Left ventricle myocardium superior (tissue), 1 donor: ENCODE data around the gene PCBP3. TPM values are rescaled to one million over a fixed set of nuclear protein-coding genes. Genes with fewer than 3 reads are reported as not detected.

ENCODE experiments used
- ATAC-seq: fragments of 200-7000 bp; cut with Tn5 transposase; one replicate; pipeline ENCODE4 v1.9.1; 2020; ENCODE audit warnings: mild to moderate bottlenecking, moderate library complexity
- DNase-seq: peaks from one replicate; pipeline ENCODE4 v3.0.0-alpha.2; 2020
- intact Hi-C: fragments of 100-400 bp; cut with micrococcal nuclease; formaldehyde crosslinking; loops from one replicate; pipeline ENCODE4 v1.11.0; 2022
- total RNA-seq: library from RNA; stranded (reverse); fragmentation: NEBNext Ultra II Directional; extraction: Animal tissue kit (Norgen Biotek cat#: 25700); gene quantifications from one replicate; pipeline ENCODE4 v1.2.1, GENCODE V29; 2021
- donor health status: DM: no; HTN: yes; CAD: no; lungs with severe emphysema.

Gene PCBP3
- total RNA-seq, 1 donor from 2014 or later = 2.7 TPM

DNA sequence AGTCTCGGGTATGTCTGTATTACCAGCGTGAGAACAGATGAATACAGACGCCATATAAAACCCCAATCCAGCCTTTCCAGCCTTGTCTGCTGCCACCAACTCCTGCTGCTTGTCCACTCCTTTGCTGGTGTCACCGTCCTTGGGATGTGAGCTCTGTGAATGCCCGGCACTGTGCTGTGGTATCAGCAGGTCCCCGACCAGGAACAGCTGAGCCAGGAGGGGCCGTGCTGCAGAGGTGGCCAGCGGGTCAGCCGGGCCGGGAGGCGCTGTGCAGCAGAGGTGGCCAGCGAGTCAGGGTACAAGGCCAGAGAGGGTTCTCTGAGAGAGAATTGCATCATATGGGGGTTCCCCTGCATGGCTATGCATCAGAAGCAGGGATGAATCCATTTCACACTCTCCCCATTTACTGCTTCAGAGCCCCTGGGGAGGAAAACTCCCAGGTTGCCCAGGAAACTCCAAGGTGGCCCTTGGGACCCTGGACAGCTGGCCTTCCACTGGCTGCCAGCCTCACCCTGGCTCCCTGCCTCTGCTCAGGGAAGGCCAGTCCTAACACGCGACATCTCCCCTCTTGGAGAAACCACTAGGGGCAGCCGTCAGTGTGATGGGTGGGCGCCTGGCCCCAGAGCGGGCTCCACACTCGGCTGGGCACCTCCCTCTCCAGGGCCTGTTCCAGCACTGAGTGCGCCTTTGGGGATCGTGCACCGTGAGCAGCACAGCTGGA lies 215.7 kb downstream of the PCBP3 start:
- intact Hi-C loops = no loop called here
- ATAC-seq = no peak
- DNase-seq = no peak

DNA sequence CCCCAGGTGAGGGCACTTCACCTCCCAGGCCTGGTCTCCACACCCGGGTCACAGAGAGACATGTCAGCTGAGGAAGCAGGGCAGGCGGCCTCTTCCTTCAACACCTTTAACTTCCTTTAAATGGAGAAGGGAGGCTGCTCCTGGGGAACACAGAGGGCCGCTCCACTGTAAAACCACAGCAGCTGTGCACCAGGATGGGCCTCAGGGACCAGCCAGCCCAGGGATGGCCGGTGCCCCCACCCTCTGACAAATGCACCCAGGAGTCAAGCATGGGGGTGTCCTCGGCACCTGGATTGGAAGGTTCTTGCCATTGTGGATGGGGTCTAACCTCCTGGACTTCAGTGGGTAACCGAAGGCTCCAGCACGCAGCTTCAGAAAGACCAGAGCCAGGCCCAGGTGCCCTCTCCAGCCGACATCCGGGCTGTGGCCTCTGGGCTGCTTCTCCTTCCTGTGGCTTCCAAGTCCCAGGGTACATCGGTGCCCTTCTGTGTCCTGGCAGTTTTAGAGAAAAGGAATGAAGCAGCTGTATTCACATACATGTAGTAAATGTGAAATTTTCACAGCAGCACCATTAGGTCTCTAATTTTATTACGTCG lies 216.3 kb downstream of the PCBP3 start:
- DNase-seq (no peak), ATAC-seq (no peak)
- intact Hi-C loops = no loop called here

DNA sequence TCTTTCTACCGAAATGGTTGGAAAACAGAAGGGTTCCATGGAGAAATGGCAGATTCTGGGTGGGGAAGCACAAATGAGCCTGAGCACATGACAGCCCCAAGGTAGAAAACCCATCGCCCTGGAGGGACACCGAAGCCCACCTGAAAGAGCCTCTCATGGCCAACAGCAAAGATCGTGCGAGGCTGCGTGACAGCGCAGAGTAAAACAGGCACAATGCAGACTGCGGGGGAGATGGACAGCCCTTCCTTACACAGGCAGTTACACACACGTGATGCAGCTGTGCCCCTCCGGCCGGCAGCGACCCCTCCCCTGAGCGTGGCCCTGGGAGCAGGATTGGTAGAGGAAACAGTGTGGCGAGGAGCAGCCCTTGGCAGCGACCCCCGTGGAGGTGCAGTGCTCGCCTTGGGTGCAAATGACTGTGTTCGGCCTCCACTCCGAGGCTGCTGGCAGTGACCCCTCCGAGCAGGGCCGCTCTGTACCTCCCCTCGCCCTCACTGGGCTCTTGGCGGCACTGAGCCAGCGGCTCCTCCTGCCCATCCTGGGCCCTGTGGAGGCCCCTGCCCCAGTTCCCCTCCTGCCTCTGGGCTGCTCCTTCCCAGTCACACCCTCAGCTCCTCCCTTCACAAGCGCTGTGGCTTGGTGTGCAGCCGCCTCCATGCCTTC lies 217.1 kb downstream of the PCBP3 start:
- intact Hi-C loops = no loop called here
- DNase-seq = no peak
- no peak for ATAC-seq

DNA sequence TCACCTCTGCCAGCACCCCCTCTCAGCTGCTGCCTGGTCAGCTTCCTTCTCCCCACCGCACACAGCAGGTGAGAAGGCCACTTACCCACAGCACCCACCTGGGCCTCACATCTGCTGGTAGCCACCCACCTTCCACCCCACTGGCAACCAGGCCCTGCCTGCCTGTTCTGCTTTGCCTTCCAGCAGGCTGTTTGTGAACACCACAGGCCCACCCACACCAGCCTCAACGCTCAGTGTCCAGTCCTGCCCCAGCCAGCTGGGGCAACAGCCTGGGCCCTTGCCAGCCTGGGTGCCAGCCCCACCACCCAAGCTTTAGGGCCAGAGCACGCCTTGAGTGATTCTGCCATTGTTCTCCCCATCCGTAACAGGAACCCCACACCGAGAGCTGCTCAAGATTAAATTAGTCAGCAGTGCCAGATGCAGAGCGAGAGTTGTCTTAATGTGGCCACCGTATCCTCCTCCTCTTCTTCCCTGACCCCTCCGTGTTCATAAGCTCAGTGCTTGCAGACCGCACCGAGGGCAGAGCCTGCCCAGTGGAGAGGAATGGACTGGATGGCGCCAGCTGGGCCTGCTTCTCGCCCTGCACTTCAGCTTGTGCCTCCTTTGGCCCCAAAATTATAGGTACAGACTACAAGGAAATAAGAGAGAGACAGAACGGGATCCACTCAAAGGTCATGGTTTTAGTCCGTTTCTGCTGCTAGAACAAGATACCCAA lies 217.8 kb downstream of the PCBP3 start:
- DNase-seq (no peak), ATAC-seq (no peak)
- intact Hi-C loops = no loop called here

DNA sequence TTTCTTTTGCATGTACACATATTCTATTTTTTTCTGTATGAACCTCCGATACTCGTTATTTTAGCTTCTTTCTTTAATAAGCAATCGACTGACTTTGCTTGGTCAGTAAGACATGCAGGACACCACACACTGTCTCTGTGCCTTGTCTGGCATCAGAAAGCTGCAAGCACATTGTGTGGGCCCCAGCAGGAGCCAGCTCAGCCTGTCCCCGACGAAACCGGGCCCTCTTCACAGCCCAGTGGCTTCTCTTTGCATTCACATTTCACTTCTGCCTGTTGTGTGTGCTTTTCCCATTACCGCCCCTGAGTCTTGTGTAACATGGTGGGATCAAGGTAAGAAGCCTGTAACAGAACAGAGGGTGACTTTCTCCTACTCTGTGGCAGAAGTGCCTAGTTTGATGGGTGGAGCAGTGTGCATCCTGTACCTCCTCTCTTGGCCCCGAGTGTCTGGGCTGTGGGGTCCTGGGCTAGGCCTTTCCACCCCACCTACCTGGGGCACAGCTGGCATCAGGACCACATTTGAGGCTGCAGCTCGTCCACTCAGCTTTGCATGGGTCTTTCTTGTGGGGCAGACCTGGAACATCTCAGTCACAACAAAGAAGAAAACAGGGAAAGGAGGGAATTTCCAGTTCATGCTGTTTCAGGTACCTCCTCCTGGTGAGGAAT lies 219.2 kb downstream of the PCBP3 start:
- DNase-seq (no peak), ATAC-seq (no peak)
- intact Hi-C loops = no loop called here

DNA sequence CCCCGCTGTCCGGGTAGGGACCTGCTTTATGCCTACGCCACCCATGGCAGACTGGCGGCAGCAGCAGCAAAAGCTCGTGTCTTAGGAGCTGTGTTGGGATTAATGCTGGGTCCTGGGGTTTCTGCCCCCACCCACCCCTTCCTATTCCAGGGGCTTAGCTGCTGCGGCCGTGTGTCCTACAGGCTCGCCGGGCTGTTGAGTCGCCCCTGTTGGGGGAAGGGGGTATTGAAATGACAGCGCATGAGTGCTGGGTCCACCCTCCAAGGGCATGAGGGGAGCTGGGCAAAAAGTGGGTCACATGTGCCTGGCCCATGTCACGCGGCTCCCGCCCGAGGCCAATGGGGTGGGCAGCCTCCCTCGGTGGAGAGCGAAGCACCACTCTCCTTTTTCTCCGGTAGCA lies 219.7 kb downstream of the PCBP3 start:
- no peak for ATAC-seq
- DNase-seq = no peak
- intact Hi-C loops = no loop called here

DNA sequence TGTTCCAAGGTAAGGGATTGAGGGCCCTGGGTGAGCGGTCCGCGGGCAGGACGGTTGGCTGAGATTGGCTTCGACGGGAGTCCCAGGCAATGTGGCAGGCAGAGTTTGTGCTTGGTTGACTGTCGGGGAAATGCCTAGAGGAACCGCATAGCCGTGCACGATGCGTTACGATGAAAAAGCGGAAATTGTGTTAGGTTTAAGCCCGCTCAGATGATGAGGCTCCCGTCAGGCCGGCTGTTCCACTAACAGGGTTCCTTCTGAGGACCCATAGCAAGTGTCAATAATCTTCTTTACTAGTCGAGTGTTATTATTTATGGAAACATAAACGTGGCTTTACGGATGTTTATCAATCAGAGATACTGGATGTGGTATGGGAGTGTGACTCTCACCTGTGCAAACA lies 220.2 kb downstream of the PCBP3 start:
- intact Hi-C loops = no loop called here
- no peak for DNase-seq
- ATAC-seq = no peak

DNA sequence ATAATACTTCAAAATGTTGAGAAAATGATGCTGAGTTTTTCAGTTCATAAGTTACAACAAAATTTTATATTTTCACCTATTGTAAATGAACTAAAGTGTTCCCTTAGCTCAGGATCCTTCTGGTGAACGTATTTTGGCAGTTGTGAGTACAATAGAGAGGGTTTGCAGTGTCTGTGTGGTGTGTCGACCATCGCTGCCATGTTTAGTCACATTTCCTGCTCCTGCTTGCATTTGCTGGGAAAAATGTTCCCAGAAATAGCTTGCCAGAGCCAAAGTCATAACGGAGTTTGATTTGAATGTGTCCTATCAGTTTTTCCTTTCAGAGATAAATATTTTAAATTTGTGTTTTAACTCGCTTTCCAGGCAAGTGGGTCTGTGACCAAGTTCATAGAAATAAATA lies 220.9 kb downstream of the PCBP3 start:
- ATAC-seq (no peak), DNase-seq (no peak)
- intact Hi-C loops = no loop called here

DNA sequence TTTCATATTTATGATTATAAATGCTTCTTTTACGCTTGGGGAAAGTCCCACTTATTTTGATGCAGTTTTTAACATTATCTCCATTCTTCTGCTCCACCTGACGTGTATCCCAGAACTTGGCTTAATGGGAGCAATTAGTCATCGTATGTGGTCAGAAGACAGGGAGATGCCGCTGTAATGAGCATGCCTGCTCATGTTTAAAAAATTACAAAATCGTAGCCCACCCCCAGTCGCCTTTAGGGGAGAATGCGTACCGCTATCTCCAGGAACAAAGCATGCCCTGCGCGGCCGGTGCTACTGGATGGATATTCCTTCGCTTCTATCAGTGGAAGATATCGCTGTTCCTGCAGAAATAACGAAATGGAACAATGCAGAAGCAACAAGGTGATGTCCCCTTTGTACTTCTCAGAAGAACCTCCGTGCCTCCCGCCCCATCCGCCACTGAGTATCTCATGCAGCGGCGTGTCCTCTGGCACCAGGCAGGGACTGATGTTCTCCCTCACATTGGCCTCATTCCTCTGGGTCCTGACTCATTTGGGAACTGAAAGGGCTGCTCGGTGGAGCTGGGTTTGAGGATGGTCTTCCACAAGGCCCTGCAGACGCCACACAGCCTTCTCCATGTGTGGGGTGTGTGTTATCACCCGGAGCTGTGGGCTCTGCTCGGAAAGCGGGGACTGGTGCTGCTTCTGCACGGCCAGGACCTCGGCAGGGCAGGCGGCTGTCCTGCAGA lies 221.7 kb downstream of the PCBP3 start:
- DNase-seq (no peak), ATAC-seq (no peak)
- intact Hi-C loops = no loop called here

DNA sequence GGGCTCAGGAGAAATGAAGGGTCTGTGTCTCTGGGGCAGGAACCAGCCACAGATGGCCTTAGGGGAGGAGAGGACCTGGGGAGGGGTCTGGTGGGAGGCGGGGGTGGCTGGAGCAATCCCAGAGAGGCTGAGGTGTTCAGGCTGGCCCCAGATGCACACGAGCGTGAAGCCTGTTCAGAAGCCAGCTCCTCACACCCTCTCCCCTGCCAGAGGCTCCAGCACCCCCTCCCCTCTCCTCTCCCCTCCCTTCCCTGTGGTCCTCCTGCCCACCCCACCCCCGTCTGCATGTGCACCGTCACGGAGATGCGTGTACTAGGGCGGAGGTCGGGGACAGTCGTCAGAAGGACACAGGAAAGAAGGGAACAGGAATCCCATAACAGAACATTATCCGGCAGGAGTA lies 223.0 kb downstream of the PCBP3 start:
- ATAC-seq = no peak
- DNase-seq = no peak
- intact Hi-C loops = no loop called here

DNA sequence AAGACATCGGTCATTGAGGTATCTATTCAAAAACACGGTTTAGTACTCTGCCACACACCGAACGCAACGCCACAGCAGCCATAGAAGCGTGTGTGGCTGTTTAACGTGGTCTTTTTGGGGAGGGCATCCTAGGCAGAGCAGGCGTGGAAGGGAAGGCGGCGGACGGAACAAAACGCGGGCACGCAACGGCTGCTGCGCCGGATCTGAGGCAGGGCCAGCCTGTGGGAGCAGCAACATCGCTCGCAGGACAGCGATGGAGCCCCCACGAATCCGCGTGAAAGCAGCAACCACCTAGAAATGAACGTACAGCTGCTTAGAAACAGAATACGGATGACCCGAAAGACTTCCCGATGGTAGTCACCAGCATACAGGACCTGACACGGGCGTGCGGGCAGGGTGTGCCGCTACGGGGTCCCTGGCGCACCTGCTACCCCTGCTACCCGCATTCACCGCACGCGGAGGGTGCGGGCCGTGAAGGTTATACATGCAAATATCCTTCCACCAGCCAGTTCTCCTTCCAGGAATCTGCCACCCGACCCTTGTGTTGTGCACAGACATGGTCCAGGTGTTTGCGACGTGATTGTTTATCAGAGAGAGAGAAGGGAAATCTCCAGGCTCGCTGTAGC lies 223.6 kb downstream of the PCBP3 start:
- intact Hi-C loops = no loop called here
- no peak for ATAC-seq
- no peak for DNase-seq

DNA sequence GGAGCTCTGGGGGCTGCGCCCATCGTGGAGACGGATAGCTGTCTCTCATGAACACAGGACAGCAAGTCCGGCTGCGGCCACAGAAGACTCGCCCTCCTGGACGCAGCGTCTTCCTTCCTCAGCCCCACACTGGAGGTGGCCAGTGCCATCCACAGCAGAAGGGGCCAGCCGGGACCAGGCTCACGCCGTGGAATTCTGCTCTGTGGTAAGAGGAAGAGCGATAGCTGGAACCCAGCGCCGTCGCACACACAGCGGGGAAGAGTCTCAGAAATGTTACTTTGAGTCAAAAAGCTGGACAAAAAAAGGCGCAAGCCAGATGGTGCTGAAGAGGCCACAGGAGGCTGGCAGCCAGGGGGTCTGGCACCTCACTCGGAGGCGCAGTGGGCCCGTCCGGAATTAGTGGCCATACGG lies 224.2 kb downstream of the PCBP3 start:
- intact Hi-C loops = no loop called here
- ATAC-seq (no peak), DNase-seq (no peak)

DNA sequence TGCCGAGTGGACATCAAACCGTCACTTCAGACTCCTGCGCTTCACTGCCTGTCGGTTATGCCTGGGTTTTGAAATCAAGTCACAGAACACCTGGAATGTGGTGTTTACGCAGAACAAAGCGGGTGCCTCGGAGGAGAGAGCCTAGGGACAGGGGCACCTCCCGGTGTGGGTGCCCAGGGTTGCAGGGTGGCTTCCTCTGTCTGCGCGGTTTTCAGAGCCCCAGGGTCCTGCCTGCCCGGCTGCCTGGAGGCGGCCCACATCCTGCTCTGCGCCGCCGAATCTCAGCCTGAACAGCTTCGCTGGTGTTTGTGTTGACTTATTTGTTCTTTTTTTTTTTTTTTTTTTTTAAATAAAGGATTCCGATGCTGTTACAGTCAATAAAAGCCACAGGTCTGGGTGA lies 224.6 kb downstream of the PCBP3 start:
- intact Hi-C loops = no loop called here
- DNase-seq (no peak), ATAC-seq (no peak)

DNA sequence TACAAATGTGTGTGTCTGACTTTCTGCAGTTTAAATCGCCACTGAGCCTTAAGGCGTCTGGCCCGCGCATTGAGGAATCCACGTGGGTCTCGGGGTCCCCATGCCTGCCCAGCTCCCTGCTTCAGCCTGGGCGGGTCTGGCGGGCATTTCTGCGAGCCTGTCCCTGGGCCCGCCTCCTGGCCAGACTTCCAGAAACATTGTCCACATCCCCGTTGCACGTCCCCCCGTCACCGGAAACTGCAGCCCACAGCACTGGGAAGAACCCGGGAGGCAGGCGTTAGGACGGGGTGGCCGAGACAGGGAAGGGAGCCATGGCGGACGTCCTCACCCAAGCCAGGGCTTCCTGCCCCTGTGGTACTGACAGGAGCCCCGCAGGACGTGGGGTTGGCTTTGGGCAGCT lies 225.0 kb downstream of the PCBP3 start:
- DNase-seq = no peak
- intact Hi-C loops = no loop called here
- ATAC-seq = no peak

DNA sequence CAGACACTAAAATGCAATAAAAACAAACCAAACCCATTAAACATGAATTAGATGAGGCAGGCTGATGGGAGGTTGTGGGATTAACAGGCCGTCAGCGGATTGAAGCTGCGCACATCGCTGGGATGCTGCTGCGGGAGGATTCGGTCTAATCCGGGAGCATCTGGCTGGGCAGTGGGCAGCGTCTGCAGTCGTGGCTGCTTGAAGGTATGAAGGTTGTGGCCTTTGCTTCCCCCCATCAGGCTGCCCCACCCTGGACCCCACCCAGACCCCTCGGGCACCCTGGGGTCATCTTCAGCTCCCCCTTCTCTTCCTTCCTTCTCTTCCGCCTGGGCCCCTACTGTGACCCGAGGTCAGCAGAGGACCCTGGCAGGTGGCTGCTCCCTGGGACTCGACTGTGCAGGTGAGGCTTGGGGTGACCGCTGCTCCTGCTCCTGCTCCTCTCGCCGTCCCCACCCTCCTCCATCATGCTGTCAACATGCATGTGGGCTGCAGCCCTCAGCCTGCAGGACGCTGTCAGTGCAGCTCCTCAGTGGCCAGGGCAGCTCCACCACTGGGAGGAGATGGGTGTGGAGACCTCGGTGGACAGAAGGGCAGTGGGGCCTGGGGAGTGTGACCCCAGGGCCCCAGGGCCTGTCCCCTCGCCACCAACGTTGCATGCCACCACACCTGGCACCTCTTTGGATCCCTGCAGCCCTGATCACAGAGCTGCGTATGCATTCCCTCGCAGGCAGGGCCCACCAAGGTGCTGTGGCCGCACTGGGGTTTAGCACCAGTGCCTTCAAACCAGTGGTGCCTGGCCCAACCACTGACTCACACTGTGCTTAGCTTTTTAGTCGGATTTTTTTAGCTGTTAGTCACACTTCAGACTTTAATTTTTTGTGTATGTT lies 225.8 kb downstream of the PCBP3 start:
- intact Hi-C loops = no loop called here
- DNase-seq (no peak), ATAC-seq (no peak)

DNA sequence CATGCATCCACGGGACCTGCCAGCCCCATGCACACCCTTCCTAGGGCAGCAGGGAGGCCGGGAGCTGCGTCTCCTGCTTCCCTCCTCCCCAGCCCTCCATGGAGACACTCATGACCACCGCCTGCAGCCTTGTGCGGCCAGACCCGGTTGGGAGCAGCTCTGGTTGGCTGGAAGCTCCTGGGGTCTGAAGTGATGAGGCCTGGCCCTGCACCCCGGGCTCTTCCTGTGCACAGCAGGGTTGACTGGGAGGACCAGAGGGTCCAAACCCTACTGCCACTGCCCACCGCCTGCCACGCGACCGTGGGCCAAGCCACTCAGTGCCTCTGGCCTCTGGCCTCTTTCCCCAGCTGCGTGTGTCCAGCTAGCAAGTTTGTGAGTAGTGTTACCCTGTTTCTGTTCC lies 226.9 kb downstream of the PCBP3 start:
- ATAC-seq = no peak
- intact Hi-C loops = no loop called here
- DNase-seq = no peak

DNA sequence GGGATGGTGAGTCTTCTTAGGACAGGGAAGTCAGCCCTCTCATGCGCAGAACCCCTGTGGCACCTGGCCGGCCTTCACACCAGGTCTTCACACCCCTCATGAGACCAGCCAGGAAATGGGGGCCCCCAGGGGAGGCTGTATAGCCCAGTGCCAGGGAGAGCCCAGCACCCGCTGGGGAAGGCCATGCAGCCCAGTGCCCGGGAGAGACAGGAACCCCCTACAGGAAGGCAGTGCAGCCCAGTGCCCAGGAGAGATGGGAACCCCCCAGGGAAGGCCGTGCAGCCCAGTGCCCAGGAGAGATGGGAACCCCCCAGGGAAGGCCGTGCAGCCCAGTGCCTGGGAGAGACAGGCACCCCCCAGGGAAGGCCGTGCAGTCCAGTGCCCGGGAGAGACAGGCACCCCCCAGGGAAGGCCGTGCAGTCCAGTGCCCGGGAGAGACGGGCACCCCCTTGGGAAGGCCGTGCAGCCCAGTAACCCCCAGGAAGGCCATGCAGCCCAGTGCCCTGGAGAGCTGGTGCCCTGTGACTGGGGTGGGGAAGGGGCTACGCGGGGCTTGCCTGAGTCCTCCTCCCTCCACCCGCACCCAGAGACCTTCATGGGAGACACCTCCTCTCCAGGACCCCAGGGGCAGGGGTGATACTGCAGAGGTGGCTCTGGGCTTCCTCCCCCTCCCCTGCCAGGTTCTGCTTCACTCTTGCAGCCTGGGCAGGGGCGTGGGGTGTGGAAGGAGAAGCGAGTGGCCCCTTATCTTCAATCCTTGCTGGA lies 227.5 kb downstream of the PCBP3 start:
- intact Hi-C loops = no loop called here
- ATAC-seq = no peak
- no peak for DNase-seq
